Activated naive CD4-positive, alpha-beta T cell treated with anti-CD3 and anti-CD28 coated beads, Interleukin-2, amount 10 ng/mL, durations not matched to agents 7 days and 5 days (primary cell): ENCODE results near the gene TBC1D10B.

Source experiments
- CTCF ChIA-PET: fragments of 350-600 bp; sonication (Branson Sonifier 250); formaldehyde crosslinking; loops from one replicate; lab custom pipeline; 2021; ENCODE audit warnings: antibody characterized with exemption; lab: Charles Lee
- DNase-seq: peaks from one replicate; pipeline ENCODE4 v3.0.0-alpha.2; 2020
- H3K27ac Mint-ChIP-seq: one replicate; pipeline ENCODE4 v1.8.0; 2021; ENCODE audit warnings: mild to moderate bottlenecking, moderate library complexity, mixed read lengths
- H3K27me3 Mint-ChIP-seq: one replicate; pipeline ENCODE4 v1.8.0; 2021; ENCODE audit warnings: mild to moderate bottlenecking, mixed read lengths
- H3K36me3 Mint-ChIP-seq: one replicate; pipeline ENCODE4 v1.8.0; 2021; ENCODE audit warnings: mixed read lengths
- H3K4me1 Mint-ChIP-seq: one replicate; pipeline ENCODE4 v1.8.0; 2021; ENCODE audit warnings: mixed read lengths
- H3K4me3 Mint-ChIP-seq: one replicate; pipeline ENCODE4 v1.8.0; 2021; ENCODE audit warnings: mild to moderate bottlenecking, moderate library complexity, mixed read lengths
- H3K9me3 Mint-ChIP-seq: one replicate; pipeline ENCODE4 v1.8.0; 2021; ENCODE audit warnings: mixed read lengths

Gene TBC1D10B

DNA sequence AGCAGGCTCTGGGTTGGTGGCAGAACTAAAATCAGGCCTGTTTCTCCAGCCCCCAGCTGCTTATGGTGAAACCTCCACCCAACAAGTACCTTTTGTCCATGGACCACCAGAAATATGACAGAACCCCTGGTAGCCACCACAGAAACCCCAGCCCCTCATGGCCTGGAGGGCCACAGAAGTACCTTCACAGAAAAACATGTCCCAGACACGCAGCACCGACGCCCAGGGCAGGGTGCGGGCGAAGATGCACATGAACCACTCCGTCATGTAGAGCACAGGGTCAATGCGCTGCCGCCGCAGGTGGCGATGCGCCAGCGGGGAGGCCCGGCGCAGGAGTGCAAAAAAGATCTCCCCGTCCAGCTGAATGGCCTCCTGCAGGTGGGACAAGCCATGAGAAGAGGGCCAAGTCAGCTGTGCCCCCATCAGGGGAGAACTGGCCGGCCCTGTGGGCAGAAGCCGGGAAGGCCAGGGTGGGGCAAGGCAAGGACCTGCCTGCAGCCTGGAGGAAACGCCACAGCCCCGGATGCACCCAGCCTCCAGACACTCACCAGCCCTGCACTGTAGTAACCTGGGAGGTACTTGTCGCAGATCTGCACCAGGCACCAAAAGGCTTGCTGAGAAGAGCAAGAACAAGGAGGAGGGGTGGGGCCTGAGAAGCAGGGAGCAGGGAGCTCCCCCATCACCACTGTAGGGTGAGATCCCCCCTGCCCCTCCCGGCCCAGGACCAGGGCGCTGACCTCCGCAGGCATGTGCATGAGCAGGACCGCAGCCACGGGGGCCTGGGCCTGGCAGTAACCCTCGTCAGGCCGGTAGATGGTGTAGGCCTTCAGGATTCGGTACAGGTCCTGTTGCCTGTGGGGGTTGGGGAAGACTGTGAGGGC, 11.1 kb downstream of the TBC1D10B start:
- peak overlapping the region; percentile 24 for H3K27ac Mint-ChIP-seq
- H3K9me3 Mint-ChIP-seq: no peaks in the 10 kb centered on the region
- CTCF ChIA-PET: interaction anchor here (0.9 kb wide), 1 partner anchor 12 kb away, joined by 3 read pairs; no protein-coding TSS in a partner anchor
- peaks cover 39% of the 10 kb centered on the region for H3K4me1 Mint-ChIP-seq
- no peaks in the 10 kb centered on the region for H3K27me3 Mint-ChIP-seq
- H3K4me3 Mint-ChIP-seq: no peak overlapping the region
- no peak for DNase-seq
- peaks cover 60% of the 10 kb centered on the region for H3K36me3 Mint-ChIP-seq

DNA sequence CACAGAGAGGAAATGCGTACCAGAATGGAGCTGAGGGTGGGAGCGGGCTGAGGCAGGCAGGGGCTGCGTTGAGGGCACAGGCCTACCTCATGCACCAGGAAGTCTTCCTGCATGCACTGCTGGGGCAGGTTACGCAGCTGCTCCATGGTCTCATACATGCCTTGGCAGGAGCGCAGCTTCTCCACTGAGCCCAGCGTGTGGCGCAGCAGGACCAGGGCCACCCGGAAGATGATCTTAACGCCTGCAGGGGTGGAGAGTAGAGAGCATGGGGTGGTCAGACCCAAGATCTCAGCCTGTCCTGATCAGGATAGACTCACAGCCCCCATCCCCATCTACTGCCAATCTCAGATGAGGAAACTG, 11.7 kb downstream of the TBC1D10B start:
- Mint-ChIP-seq H3K4me3 (no peak overlapping the region), H3K36me3 (peaks cover 58% of the 10 kb centered on the region), H3K4me1 (peaks cover 46% of the 10 kb centered on the region), H3K27ac (no peak overlapping the region), H3K27me3 (no peaks in the 10 kb centered on the region), H3K9me3 (no peaks in the 10 kb centered on the region)
- DNase-seq: no peak
- CTCF ChIA-PET: interaction anchor here (0.9 kb wide), 1 partner anchor 12 kb away, joined by 3 read pairs; no protein-coding TSS in a partner anchor

DNA sequence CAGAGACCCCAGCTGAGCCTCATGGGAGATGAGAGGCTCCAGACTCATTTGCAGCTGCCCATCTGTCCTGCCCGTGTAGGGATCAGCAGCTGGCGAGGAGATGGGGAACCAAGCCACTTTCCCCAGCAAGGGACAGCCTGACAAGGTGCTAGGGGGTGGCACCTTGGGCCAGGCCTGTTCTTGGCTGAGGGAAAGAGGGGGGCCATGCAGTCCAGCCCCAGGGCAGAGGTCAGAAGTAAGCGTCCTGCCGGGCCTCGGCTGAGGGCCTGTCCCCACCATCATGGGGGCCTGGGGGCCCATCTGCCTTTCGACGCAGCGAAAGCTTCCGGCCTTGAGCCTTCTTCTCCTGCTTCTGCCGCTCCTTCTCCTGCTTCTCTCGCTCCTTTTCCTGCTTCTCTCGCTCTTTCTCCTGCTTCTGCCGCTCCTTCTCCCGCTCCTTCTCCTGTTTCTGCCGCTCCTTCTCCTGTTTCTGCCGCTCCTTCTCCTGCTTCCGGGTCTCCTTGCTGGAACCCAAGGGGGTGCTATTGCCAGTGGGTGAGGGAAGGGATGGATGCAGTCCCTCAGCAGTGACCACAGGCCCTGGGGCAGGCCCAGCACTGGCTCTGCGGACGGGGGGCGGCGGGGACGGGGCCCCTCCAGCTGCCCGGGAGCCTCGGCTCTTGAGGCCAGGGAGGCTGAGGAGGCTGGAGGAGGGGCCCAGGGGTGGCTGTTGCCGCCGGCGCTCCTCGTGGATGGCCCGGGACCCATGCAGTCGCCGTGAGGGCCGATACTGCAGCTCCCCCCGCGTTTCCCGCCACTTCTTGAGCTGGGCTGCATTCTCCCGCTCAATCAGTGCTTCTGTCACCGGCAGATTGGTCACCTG, 12.3 kb downstream of the TBC1D10B start:
- Mint-ChIP-seq H3K27ac (no peak overlapping the region), H3K27me3 (no peaks in the 10 kb centered on the region), H3K4me3 (peak overlapping the region; percentile 37), H3K9me3 (no peaks in the 10 kb centered on the region), H3K4me1 (peaks cover 48% of the 10 kb centered on the region), H3K36me3 (peaks cover 57% of the 10 kb centered on the region)
- no peak for DNase-seq
- CTCF ChIA-PET: interaction anchor here (0.9 to 1.1 kb wide), 4 partner anchors 11 to 52 kb away, joined by 3 read pairs; no protein-coding TSS in a partner anchor

DNA sequence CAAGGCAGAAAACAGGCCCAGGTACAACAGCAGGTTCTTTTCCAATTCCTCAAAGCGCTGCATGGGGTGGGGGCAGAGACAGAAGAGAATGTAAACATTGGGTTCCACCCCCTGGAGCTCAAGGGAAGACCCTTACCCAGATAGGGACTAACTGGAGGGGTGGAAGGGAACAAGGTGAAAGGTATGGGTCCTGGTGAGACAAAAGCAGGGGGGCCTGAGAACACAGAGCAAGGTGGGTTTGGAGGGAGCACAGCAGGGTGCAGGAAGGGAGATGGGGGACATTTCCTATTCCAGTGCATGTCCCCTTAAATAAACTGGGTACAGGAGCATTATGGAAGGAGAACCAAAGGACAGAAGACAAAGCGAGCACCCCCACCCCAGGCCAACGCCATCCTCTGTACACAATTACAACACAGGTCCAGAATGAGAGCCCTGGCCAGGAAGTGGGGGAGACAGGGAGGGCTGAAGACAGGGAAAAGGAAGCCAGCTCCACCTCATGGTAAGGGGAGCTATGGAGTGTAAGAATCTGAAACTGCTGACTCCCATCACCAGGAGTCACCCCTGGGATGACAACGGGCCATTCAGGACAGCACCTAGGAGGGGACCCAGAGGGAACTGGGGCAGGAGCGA, 13.1 kb downstream of the TBC1D10B start:
- Mint-ChIP-seq H3K27ac (peak overlapping the region; percentile 92), H3K9me3 (no peaks in the 10 kb centered on the region), H3K4me1 (peaks cover 45% of the 10 kb centered on the region), H3K4me3 (no peak overlapping the region), H3K27me3 (no peaks in the 10 kb centered on the region), H3K36me3 (peaks cover 59% of the 10 kb centered on the region)
- no peak for DNase-seq
- CTCF ChIA-PET: interaction anchor here (0.5 to 1.4 kb wide), 5 partner anchors 11 to 284 kb away, joined by 3 to 4 read pairs (median 3); no protein-coding TSS in a partner anchor

DNA sequence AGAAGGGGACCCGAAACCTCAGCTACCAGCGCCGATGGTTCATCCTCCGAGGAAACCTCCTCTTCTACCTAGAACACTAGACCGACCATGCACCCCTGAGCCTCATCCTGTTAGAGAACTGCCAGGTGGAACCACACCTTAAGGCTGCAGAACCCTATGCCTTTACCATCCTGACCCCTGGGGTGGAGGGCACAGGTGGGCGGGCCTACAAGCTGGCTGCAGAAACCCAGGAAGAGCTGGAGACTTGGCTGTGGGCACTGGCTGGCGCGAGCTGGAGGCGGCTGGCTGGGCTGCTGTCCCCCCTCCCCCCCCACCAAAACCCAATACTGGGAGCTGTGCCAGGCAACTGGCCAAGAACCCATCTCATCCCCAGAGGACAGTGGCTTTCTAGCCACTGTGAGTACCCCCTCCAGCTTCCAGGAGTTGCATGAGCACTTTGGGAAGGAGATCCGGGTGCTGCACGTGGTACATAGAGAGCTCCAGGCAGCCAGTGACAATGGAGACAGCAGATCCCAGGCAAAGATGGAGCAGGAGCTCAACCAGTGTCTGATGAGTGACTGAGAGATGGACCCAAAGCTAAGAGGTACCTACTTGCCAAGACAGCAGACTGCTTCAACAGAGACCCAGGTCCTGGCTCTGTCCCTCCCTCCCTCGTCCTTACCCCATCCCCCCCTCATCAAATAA, 13.8 kb downstream of the TBC1D10B start:
- Mint-ChIP-seq H3K27me3 (no peaks in the 10 kb centered on the region), H3K4me3 (peak overlapping the region; percentile 95), H3K9me3 (no peaks in the 10 kb centered on the region), H3K36me3 (peaks cover 62% of the 10 kb centered on the region), H3K27ac (peak overlapping the region; percentile 92), H3K4me1 (peaks cover 45% of the 10 kb centered on the region)
- DNase-seq: no peak
- CTCF ChIA-PET: interaction anchor here (0.5 to 1.6 kb wide), 6 partner anchors 10 to 285 kb away, joined by 3 to 4 read pairs (median 3); no protein-coding TSS in a partner anchor

DNA sequence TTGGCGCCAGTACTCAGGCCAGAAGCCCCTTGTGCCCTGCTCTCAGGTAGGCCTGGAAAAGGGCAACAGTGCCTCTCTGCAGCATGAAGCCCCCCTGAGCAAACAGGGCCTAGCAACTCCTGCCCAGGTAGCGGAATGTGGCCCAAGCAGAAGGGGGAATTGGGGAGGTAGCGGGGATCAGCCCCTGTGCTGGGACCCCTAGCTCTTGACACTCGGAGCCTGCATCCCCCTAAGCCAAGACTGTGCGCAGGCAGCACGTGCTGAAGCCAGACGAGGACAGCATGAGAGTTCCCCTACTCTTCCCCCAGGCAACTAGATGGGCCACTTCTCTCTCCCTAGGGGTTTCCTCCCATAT, 14.4 kb downstream of the TBC1D10B start:
- no peaks in the 10 kb centered on the region for H3K9me3 Mint-ChIP-seq
- peak overlapping the region; percentile 95 for H3K4me3 Mint-ChIP-seq
- H3K4me1 Mint-ChIP-seq: peaks cover 45% of the 10 kb centered on the region
- no peaks in the 10 kb centered on the region for H3K27me3 Mint-ChIP-seq
- peaks cover 66% of the 10 kb centered on the region for H3K36me3 Mint-ChIP-seq
- DNase-seq: no peak
- H3K27ac Mint-ChIP-seq: peak overlapping the region; percentile 92
- CTCF ChIA-PET: interaction anchor here (1.3 to 1.6 kb wide), 3 partner anchors 10 to 54 kb away, joined by 3 to 4 read pairs (median 3); no protein-coding TSS in a partner anchor

DNA sequence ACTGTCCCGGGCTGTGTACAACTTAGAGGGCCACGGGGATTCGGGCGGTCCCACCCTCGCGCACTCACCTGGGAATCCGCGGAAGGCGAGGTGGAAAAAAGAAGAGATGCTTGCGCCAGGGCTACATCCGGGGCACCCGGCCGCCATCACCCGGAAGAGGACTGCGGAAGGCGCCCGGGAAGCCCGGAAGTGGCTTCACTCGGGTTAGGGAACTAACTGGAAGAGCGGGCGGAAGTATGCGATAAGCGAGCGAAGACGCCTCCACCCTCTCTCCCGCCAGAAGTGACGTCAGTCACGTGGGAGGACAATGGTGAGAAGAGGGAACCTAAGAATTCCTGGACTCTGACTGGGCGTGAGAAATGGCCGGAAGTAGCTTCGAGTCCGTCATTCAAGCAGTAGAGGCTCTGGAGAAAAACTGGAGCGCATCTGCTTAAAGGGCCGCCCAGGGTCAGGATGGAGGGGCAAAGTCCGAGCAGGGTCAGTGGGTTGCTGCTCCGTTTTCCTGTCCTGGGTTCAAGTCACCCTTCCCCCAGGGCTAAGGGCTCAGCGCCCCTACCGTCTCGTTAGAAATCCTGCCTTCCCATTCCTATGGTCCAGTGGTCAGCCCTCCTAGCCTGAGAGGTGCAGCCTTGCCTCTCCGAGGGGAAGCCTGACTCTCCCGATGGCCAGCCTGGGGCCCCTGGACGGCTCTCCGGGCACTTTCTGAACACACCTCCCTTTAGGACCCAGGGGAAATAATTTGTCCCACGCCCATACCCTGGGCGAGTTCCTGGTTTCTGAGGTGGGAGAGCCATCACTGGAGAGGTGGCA, 14.9 kb downstream of the TBC1D10B start, which contains the start of gene CD2BP2:
TSS of gene CD2BP2 (minus strand) at position 165 of the 810 bp plus-strand sequence. CDS start 627 bp downstream, outside the sequence.
- H3K4me1 Mint-ChIP-seq: peaks cover 44% of the 10 kb centered on the region
- CTCF ChIA-PET: interaction anchor here (0.7 to 1.6 kb wide), 4 partner anchors 9 to 263 kb away, joined by 3 to 5 read pairs (median 4); no protein-coding TSS in a partner anchor
- peak; percentile 90 for DNase-seq
- H3K4me3 Mint-ChIP-seq: peak within 1 kb of the TSS; percentile 95
- H3K9me3 Mint-ChIP-seq: no peaks in the 10 kb centered on the region
- no peaks in the 10 kb centered on the region for H3K27me3 Mint-ChIP-seq
- peaks cover 66% of the 10 kb centered on the region for H3K36me3 Mint-ChIP-seq
- H3K27ac Mint-ChIP-seq: peak within 1 kb of the TSS; percentile 92

DNA sequence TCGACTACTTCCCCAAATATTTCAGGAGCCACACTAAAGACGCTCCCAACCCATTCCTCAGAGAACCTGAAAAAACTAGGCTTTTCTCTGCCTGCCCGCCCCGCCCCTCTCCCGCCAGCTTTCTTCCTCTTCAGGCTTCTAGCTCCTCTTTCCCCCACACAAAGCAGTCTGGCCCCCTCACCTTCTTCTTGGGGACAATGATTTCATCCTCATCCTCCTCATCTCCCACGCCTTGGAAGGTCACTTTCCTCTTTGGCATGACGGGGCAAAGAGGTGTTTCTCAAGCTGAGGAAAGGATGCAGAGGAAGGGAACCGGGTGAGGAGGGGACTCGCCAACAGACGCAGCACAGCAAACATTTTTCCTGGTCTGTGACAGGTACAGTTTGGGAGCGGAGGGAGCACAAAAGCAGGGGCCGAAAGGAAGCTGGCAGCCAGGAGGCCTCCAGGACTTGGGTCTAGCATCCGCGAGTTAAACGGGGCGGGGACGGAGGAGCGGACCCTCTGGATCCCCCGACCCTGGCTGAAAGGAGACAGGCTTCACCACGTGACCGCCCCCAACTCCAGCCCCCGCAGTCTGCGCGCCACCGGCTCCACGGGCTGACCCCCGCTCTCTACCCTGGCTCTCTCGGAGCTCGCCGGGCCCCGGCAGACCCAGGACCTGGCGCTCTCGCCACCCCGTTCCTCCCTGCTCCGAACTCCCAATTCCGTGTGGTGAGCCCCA, 15.7 kb downstream of the TBC1D10B start:
- DNase-seq: no peak
- Mint-ChIP-seq H3K27me3 (no peaks in the 10 kb centered on the region), H3K4me3 (peak overlapping the region; percentile 95), H3K27ac (peak overlapping the region; percentile 92), H3K36me3 (peaks cover 61% of the 10 kb centered on the region), H3K9me3 (no peaks in the 10 kb centered on the region), H3K4me1 (peaks cover 43% of the 10 kb centered on the region)
- CTCF ChIA-PET: interaction anchor here (0.7 to 1.3 kb wide), 2 partner anchors 55 to 262 kb away, joined by 3 to 5 read pairs; no protein-coding TSS in a partner anchor

DNA sequence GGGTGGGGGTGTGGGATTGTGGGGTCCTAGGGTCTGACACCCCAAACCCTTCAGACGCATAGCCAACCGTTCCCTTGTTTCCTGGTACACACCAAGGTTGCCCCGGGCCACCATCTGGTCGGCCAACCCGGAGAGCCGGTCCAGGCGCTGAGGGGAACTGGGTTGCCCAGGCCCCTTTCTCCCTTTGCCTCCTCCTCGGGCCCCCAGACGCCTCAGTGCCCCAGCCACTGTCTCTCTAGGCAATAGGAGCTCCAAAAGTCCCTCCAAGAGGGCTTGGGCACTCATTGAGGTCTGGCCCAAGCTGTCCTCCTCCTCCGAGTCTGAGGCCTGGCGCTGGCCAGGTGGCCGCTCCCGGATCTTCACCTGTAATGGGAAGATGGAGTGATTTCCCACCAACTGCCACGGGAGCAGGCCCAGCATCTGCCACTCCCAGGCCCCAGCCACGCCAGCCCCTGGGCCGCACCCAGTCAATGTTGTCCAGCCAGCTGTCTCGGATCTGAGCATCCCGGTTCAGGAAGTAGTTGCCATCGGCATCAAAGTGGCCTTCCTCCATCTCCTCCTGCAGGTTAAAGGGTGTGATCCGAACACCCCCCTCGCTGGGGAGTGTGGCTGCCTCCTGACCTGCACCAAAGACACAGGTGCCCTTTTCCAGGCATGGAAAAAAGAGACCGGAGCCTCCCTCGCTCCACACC, 16.7 kb downstream of the TBC1D10B start:
- Mint-ChIP-seq H3K4me1 (peaks cover 43% of the 10 kb centered on the region), H3K9me3 (no peaks in the 10 kb centered on the region), H3K36me3 (peaks cover 57% of the 10 kb centered on the region), H3K27ac (no peak overlapping the region), H3K4me3 (peak overlapping the region; percentile 95), H3K27me3 (no peaks in the 10 kb centered on the region)
- DNase-seq: no peak
- CTCF ChIA-PET: no interaction called here

DNA sequence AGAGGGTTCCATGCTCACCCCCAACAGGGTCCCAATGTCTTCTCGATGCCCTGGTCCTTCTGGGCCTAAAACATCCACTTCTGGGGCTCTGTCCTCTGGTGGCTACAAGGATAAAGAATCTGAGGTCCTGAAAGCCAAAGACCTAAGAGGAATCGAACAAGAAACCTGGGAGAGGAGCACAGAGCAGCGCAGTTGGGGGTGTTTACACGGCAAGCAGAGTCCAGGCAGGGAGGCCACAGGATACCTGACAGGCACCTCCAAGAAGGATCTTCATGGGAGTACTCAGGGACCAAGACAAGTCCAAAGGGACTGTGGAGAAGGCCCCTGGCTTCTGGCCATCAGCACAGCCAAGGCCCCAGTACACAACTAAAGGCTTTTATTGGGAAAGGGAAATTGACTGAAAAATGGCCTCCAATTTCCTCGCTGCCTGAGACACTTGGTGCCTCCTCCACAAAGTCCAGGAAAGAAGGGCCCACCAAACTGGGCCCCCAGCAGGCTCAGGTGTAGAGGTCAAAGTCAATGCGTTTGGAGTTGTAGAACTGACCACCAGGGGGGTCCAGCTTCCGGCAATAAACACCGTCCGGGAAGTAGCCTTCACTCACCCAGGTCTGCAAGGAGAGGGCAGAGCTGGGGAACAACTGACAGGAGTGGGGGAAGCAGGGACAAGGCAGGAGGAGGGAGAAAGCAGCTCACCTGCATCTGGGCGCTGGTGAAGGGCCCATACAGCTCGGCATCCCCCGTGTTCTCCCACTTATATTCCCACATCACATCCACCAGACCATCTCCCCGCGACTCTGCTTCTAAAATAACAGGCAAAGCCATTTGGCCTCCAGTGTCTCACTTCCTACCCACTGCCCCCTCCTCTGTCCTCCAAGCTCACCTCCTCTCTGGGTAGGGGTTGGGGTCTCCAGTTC, 17.5 kb downstream of the TBC1D10B start:
- Mint-ChIP-seq H3K9me3 (no peaks in the 10 kb centered on the region), H3K27me3 (no peaks in the 10 kb centered on the region), H3K4me1 (peaks cover 43% of the 10 kb centered on the region), H3K27ac (no peak overlapping the region), H3K36me3 (peaks cover 53% of the 10 kb centered on the region), H3K4me3 (peak overlapping the region; percentile 47)
- CTCF ChIA-PET: interaction anchor here (1.0 kb wide), 1 partner anchor 57 kb away, joined by 3 read pairs; no protein-coding TSS in a partner anchor
- DNase-seq: no peak
